Activated gamma-delta T cell treated with anti-CD3 and anti-CD28 coated beads, Interleukin-2, amount 50 U/mL, for 16 hours (primary cell): Measurements from ENCODE around the gene RFXAP.
A peak's percentile ranks its signal among the peaks of the same experiment; 100 is the strongest.
"Not testable (repeated sequence)": the region's sequence is repeated elsewhere in the genome, so short reads cannot be mapped to it uniquely, and the experiment has no call there.

ENCODE experiments used
- DNase-seq: peaks from one replicate; pipeline ENCODE4 v3.0.0-alpha.2; 2020; ENCODE audit warnings: low read depth

RFXAP gene

DNA sequence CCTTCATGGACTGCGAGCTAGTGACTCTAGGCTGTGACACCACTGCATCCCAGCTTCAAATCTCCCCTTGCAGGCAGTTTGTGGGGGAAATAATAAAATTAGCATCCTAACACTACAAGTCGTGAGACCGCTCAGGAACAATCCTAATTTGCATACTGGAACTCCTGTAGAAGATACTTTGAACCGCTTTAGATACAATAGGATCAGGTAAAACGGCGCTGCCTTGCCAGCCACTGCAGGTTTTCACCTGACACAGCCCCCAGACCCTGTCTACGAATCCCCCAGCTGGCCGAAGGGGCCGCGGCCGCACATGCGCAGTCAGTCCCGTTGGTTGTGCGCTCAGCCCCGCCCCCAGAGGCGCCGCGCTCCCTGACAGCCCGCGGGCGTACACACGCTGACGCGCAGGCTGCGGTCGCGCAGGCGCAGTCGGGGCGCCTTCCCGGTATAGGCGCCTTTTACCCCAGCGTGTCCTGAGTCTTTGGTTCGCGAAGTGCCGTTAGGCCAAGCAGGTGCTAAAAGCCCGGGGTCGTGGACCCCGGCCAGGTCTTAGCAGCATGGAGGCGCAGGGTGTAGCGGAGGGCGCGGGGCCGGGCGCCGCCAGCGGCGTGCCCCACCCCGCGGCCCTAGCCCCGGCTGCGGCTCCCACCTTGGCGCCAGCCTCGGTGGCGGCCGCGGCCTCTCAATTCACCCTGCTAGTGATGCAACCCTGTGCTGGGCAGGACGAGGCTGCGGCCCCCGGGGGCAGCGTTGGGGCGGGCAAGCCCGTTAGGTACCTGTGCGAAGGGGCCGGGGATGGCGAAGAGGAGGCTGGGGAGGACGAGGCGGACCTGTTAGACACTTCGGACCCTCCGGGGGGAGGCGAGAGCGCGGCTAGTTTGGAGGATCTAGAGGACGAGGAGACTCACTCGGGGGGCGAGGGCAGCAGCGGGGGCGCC, at the start of gene RFXAP:
RFXAP (plus strand) TSS at position 419 of the 935 bp plus-strand sequence; CDS start at position 555, 136 bp downstream.
- peak; percentile 84 for DNase-seq

DNA sequence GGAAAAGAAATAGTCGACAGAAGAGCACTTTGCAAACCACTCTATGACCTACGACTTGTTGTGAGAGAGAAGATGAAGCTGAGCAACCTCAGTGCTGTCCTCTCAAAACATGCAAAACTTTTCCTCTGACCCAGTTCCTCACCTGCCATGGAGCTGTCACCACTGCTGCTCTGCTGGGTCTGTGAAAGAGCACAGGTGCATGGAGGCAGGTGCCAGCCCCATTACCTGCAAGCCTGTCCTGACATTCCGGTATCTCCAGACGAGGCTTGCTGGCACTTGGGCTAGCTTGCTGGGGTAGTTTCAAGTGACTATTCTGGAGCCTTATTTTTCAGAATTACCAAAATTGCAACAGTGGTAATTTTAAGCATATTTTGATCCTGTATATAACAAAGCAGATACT, 49.5 kb upstream of the RFXAP start:
- DNase-seq: no peak

GRCh38 chr13:36770741-36771140, 48.3 kb upstream of the RFXAP start:
- DNase-seq: no peak

DNA sequence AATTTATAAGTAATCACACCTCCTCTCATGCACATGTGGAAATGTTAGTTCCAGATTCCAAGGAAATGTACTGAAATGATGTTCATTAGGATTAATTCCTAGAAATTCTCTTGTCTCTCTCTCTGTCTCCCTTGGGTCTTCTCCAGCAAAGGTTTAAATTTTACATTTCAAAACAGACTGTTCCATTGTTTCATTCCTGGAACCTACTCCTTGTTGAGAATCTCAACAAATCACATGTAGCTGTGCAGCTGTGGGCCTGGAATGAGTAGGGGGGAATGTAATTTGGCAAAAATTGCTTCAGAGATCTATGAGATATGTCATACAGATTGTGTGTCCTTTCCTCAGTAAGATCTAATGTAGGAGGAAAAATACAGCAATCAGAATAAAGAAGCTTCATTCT, 46.2 kb upstream of the RFXAP start:
- DNase-seq: no peak

GRCh38 chr13:36774931-36775330, 44.1 kb upstream of the RFXAP start:
- DNase-seq: no peak

DNA sequence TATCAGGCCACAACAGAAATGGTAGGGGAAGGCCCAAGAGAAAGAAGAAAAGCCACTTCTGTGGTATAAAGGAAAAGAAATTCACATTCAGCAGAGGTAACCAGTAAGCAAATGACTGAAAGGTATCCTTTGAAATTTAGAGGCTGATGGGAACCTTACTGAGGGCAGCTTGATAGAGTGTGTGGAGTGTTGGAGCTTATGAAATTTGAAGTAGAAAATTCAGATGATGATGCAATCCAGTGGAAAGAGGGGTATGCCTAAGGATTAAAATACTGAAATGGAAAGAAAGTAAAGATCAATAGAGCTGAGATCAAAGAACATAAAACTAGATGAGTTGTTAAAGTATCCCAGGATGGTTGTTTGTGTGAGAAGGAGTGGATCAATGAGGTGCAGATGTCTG, 42.8 kb upstream of the RFXAP start:
- DNase-seq: no peak

GRCh38 chr13:36778083-36778671, 40.8 kb upstream of the RFXAP start:
- no peak for DNase-seq

DNA sequence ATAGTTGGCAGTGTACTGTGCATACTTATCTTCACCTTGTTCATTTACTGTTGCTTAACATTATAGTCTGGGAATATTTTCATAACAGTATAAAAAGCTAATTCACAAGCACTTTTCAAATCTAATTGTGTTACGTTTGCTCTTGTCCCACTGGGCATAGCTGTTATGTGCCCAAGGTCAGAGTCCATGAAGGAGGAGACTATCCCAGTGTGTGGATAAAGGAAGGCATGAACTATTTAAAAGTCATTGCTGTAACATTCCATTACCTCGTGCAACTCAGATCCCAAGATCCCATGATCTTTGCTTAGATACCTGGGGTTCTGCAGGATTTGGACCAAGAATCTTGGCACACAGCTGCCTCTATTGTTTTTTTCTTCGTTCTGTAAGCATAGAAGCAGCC, 35.1 kb upstream of the RFXAP start:
- no peak for DNase-seq

DNA sequence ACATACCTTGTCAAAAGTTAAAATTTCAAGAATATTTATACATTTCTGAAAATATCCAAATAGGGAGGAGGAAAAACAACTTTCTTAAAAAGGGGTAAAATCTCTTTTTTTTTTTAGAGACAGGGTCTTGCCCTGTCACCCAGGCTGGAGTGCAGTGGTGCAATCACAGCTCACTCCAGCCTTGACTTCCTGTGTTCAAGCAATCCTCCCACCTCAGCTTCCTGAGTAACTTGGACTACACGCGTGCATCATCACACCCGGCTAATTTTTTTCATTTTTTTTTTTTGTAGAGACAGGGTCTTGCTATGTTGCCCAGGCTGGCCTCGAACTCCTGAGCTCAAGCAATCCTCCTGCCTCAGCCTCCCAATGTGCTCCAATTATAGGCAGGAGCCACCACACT, 32.8 kb upstream of the RFXAP start:
- DNase-seq: not testable (repeated sequence)

GRCh38 chr13:36787181-36787580, 31.8 kb upstream of the RFXAP start:
- no peak for DNase-seq

DNA sequence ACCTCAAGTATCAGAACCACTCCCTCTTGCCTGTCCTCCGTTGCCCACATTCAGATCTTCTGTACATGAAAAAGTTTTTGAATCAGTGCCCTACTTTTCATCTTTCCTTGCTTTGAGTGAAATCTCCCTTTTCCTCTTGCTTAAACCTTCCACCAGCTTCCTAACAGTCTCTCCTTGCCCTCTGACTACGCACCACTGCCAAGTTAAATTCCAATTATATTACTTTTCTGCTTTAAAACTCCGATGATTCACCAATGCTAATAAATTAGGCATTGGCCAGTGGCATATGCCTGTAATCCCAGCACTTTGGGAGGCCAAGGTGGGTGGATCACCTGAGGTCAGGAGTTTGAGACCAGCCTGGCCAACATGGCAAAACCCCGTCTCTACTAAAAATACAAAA, 30.7 kb upstream of the RFXAP start:
- no peak for DNase-seq

DNA sequence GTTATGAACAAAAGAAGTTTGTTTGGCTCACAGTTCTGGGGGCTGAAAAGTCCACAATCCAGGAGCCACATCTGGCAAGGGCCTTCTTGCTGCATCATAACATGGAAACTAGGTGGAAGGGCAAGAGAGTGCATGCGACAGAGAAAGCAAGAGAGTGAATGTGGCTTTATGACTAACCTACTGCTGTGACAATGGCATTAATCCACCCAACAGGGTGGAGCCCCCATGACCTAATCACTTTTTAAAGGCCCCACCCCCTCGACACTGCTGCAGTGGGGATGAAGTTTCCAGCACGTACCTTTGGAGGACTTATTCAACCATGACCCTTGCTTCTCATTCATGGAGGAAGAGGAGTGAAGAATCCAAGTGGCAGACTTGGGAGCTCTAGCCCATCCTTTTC, 30.0 kb upstream of the RFXAP start:
- DNase-seq: no peak

GRCh38 chr13:36789730-36790129, 29.3 kb upstream of the RFXAP start:
- no peak for DNase-seq

- DNase-seq: no peak
These were observed 24.3 kb upstream of the RFXAP start for GRCh38 chr13:36794706-36795105.

- no peak for DNase-seq
These were observed 23.6 kb upstream of the RFXAP start for GRCh38 chr13:36795463-36795862.

DNA sequence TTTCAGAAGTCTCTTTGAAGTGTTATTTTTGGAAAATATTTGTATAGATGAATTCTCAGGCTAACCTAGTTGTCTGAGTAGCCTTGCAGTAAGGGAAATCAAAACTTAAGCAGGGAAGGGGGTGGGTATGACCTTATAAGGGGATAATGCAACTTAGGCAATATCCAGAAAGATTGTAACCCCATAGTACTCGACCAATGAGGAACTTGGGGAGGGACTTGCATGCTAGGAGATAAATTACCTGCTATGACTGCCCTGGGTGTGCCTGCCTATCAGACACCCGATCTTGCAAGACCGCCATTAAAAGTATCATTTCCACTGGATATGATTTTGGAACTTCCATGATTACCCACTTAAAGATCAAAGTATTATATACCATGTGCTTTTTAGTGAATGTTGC, 23.0 kb upstream of the RFXAP start:
- no peak for DNase-seq

GRCh38 chr13:36801035-36801434, 18.0 kb upstream of the RFXAP start:
- no peak for DNase-seq

DNA sequence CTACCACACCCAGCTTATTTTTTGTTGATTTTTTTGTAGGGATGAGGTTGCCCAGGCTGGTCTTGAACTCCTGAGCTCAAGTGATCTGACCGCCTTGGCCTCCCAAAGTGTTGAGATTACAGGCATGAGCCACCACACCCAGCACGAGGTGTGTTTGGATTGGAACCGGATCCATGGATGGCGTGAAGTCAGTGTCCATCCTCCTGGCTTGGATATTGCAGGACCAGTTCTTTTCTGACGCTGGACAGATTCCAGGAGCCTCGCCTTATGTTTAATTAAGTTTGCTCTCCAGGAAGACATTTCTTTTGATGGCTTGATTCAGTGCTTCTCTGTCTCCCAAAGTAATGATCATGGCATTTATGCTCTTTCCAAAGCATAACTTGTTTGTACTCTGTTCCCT, 14.4 kb upstream of the RFXAP start:
- DNase-seq: no peak

- DNase-seq: no peak
These were observed 12.9 kb upstream of the RFXAP start for GRCh38 chr13:36806102-36806501.

DNA sequence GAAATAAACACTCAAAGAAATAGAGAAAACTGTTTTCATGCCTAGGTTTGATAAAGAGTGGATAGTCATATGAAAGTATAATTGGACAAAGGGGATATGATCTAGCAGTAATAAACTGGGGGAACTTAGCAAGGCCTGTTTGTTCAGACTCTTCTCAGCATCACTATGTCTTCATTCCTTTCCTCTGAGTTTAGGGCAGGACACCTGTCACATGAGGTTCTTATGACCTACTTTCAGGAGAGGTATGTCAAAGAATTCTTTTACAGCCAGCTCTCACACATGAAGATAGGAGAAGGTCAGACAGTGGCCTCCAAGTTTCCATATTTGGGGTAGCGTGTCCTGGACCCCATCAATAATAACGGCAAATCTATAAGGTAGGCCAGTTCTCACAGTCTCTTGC, 11.4 kb upstream of the RFXAP start:
- DNase-seq: no peak

- DNase-seq: no peak
These were observed 5.8 kb upstream of the RFXAP start for GRCh38 chr13:36813225-36813624.

- no peak for DNase-seq
These were observed 4.6 kb upstream of the RFXAP start for GRCh38 chr13:36814465-36814864.

- no peak for DNase-seq
These were observed 4.0 kb upstream of the RFXAP start for GRCh38 chr13:36815062-36815461.
